NCI-H2227 (cell line): ENCODE results near the gene MISP.
"Not testable (repeated sequence)": the region's sequence is repeated elsewhere in the genome, so short reads cannot be mapped to it uniquely, and the experiment has no call there.

ENCODE experiments used
- DNase-seq: peaks from one replicate; lab custom pipeline; 2025; ENCODE audit not compliant: unreplicated experiment; lab: John Stamatoyannopoulos, UW

The MISP gene

DNA sequence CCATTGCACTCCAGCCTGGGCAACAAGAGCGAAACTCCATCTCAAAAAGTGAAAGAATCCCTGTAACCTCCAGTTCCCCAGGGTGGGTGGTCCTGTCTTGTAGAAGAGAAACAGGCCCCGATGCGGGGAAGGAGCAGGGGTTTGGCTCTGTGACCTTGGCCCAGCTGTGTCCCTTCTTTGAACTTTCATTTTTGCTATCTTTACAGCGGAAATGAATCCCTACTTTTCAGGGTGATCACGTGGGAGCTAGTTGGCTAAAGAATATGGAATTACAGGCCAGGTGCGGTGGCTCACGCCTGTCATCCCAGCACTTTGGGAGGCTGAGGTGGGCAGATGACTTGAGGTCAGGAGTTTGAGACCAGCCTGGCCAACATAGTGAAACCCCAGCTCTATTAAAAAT is 5.8 kb upstream of the MISP start:
- not testable (repeated sequence) for DNase-seq

- DNase-seq: no peak
These were observed 4.6 kb upstream of the MISP start for GRCh38 chr19:746208-746819.

GRCh38 chr19:746956-747355 is 4.0 kb upstream of the MISP start:
- DNase-seq: no peak

GRCh38 chr19:747432-748273 is 3.3 kb upstream of the MISP start:
- DNase-seq: no peak

GRCh38 chr19:748274-748598 is 2.7 kb upstream of the MISP start:
- DNase-seq: no peak

DNA sequence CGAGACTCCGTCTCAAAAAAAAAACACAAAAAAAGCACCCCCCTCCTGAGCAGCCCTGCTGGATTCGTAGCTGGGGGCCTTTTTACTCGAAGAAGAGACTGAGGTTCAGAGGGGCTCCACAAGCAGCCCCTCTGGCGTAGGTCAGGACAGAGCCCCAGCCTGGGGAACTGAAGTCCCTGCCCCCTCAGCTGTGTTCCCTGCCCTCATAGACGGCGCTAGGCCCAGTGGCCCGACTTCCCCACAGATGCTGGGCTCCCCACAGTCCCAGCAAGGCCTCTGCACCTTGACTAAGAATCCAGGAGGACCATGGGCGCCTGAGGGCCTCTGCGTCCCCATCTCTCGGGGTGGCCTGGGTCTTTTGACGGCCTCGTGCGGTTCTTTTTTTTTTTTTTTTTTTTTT is 1.1 kb upstream of the MISP start:
- no peak for DNase-seq

DNA sequence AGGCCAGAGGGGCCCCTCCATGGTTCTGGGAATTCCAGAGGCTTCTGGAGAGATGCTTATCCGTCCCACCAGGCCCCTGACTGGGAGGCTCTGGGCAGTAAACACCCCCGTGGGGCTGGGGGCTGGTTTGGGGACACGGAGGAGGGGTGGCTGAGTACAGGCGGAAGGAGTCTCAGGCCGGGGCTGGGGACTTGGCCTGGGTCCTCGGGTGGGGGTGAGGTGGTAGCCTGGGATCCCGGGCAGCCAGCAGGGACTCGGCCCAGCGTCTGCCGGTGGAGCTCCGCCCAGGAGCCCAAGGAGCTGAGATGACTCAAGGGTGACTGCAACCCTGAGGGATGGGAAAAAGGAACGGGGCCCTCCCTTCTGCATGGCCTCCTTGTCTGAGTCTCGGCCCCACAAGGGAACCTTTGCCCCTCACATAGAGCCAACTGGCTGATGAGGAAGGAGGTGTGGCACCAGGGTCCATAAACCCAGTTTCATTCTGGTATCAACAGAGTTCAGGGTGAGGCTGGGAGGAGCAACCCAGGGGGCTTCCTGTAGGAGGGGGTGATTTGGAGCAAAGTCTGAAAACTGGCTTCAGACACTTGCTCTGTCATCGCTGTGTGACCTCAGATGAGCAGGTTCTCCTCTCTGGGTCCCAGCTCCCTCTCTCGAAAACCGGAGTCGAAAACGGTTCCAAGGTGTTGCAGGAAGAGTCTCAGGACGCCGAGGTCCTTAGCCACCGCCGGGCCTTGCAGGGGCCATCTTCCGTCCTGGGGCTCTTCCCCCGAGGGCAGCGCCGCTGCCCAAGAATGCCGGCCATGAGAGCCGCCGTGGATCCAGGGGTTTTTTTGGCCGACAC is 809 bp downstream of the MISP start:
- DNase-seq: no peak

DNA sequence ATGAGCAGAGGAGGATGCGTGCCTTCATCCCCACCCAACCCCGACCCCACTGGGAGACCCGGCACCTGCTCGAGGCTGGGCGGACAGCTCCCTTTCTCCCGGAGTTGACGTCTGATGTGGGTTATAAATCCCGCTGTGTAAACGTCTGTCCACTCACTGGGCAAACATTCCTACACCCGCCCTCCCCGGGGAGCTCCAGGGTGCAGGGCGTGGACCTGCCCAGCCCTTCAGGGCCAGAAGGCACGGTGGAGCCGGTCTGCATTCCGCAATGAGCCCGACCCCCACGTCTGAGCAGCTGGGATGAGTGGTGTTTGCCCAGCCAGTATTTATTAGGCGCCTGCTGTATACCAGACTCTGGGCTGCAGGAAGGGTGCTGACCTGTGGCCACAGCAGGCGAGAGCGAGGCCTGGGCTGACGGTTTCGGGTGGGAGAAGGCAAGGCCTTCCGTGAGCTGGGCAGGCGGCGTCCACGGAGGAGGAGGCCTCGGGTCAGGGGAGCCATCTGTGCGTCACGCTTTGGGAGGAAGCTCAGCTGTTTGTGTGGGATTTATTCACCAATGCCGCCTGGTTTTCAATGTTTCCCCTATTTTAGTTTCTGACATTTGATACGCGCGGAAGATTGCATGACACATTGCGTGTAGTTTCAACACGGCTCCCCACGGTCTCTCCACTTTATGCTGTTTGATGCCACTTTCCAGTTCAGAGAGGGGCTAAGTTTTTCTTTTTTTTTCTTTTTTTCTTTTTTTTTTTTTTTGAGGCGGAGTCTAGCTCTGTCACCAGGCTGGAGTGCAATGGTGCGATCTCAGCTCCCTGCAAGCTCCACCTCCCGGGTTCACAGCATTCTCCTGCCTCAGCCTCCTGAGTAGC is 2.0 kb downstream of the MISP start:
- DNase-seq: no peak

DNA sequence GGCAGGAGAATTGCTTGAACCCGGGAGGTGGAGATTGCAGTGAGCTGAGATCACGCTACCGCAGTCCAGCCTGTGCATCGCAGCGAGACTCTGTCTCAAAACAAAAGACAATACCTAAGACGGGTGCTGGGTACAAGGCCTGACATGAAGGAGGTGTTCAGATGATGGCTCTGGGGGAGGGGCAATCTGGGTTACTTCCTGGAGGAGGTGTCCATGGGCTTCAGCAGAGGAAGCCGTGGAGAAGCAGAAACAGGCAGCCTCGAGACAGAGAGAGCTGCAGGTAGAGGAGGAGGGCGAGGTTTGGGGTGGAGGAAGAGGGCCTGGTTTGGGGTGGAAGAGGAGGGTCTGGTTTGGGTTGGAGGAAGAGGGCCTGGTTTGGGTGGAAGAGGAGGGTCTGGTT is 3.6 kb downstream of the MISP start:
- no peak for DNase-seq

DNA sequence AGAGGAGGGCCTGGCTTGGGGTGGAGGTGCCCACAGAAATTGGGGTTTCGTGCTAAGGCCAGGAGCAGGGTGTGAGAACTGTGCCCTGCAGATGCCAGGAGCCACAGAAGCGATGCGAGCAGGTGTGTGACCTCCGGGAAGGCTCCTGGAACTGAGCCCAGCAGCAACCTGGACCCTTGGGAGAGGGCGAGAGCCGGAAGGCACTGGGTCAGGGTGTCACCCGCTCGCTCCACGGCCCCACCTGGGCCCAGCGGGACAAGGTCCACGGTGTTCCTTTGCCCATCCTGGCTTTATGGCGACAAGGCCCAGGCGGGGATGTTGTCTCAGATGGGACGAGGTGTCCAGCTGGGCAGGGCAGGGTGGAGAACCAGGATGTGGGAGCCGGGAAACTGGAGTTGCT is 4.2 kb downstream of the MISP start:
- no peak for DNase-seq

DNA sequence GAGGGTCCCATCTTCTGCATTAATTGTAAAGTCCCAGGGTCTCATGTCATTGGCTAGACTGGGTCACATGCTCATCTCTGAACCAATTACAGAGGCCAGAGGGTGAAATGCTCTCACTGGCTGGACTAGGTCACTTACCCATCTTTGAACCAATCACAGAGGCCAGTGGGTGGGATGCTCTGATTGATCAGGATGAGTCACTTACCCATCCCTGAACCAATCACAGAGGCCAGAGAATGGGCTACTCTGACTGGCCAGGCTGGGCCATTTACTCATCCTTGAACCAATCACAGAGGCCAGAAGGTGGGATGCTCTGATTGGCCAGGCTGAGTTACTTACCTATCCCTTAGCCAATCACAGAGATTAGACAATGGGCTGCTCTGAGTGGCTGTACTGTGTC is 5.3 kb downstream of the MISP start:
- DNase-seq: no peak

- no peak for DNase-seq
These were observed 6.1 kb downstream of the MISP start for GRCh38 chr19:756821-757688.

- no peak for DNase-seq
These were observed 7.1 kb downstream of the MISP start for GRCh38 chr19:757811-758668.

DNA sequence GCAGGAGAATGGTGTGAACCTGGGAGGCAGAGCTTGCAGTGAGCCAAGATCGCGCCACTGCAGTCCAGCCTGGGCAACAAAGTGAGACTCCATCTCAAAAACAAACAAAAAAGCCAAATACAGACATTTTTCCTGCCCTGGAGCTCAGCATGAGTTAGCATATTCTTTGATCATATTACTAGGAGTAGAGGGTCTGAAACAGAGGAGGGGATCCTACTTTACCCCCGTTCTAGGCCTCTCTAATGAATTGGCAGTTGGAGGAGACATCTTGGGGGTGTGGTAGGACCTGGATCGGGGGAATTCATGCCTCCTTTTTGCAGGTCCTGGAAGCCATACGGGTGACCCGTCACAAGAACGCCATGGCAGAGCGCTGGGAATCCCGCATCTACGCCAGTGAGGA is 12.3 kb downstream of the MISP start:
- DNase-seq: no peak

DNA sequence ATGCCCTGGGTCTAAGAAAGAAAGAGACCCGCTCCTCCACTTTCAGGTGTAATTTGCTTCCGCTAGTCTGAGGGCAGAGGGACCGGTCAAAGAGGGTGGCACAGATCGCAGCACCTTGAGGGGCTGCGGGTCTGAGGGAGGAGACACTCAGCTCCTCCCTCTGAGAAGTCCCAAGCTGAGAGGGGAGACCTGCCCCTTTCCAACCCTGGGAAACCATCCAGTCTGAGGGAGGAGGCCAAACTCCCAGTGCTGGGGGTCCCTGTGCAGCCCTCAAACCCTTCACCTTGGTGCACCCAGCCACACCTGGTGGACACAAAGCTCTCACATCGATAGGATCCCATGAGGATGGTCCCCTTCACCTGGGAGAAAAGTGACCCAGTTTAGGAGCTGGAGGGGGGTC is 13.0 kb downstream of the MISP start:
- no peak for DNase-seq

- no peak for DNase-seq
These were observed 13.4 kb downstream of the MISP start for GRCh38 chr19:764301-764700.

GRCh38 chr19:765179-765738 is 14.3 kb downstream of the MISP start:
- DNase-seq: no peak

DNA sequence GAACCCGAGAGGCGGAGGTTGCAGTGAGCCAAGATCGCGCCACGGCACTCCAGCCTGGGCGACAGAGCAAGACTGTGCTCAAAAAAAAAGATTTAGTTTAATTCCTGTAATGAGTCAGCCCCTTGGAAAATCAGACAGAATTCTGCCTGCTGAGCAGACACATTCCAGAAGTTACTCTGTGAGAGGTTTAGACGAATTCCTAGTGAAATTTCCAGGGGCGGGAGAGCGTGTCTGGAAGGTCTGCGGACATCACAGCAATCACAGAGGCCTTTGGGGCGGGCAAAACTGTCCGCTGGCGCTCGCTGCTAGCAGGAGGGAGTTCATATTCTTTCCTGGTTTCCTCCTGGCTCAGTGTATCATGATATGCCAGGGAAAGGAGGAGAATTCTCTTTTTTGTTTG is 17.5 kb downstream of the MISP start:
- DNase-seq: no peak

DNA sequence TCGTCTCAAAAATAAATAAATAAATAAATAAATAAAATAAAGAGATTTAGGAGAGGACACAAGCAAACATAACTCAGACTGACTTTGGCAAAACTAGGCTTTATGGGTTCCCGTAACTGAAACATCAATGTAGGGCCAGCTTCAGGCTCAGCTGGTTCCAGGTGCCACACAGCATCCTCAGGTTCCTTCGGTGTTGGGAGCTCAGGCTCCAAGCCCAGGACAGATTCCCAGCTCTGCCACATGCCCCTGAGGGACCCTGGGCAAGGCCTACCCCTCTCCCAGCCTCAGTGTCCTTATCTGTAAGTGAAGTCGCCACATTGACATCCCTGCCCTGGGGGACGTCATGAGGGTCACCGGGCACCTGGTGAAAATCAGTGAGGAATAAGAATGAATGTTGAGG is 18.7 kb downstream of the MISP start:
- DNase-seq: no peak
